Stimulated activated CD4-positive, alpha-beta T cell treated with anti-CD3 and anti-CD28 coated beads, Interleukin-1b, Interleukin-23, amount 100 ng/mL, for 1 hour (primary cell): ENCODE data around the gene ABCA2.
A peak's percentile ranks its signal among the peaks of the same experiment; 100 is the strongest.

Source experiments
- DNase-seq, 2 donors: peaks; one replicate each; pipeline ENCODE4 v3.0.0-alpha.2; 2020; ENCODE audit warnings: low read depth in 2 of 2

The ABCA2 gene, protein sequence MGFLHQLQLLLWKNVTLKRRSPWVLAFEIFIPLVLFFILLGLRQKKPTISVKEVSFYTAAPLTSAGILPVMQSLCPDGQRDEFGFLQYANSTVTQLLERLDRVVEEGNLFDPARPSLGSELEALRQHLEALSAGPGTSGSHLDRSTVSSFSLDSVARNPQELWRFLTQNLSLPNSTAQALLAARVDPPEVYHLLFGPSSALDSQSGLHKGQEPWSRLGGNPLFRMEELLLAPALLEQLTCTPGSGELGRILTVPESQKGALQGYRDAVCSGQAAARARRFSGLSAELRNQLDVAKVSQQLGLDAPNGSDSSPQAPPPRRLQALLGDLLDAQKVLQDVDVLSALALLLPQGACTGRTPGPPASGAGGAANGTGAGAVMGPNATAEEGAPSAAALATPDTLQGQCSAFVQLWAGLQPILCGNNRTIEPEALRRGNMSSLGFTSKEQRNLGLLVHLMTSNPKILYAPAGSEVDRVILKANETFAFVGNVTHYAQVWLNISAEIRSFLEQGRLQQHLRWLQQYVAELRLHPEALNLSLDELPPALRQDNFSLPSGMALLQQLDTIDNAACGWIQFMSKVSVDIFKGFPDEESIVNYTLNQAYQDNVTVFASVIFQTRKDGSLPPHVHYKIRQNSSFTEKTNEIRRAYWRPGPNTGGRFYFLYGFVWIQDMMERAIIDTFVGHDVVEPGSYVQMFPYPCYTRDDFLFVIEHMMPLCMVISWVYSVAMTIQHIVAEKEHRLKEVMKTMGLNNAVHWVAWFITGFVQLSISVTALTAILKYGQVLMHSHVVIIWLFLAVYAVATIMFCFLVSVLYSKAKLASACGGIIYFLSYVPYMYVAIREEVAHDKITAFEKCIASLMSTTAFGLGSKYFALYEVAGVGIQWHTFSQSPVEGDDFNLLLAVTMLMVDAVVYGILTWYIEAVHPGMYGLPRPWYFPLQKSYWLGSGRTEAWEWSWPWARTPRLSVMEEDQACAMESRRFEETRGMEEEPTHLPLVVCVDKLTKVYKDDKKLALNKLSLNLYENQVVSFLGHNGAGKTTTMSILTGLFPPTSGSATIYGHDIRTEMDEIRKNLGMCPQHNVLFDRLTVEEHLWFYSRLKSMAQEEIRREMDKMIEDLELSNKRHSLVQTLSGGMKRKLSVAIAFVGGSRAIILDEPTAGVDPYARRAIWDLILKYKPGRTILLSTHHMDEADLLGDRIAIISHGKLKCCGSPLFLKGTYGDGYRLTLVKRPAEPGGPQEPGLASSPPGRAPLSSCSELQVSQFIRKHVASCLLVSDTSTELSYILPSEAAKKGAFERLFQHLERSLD (N-terminal part only)

DNA sequence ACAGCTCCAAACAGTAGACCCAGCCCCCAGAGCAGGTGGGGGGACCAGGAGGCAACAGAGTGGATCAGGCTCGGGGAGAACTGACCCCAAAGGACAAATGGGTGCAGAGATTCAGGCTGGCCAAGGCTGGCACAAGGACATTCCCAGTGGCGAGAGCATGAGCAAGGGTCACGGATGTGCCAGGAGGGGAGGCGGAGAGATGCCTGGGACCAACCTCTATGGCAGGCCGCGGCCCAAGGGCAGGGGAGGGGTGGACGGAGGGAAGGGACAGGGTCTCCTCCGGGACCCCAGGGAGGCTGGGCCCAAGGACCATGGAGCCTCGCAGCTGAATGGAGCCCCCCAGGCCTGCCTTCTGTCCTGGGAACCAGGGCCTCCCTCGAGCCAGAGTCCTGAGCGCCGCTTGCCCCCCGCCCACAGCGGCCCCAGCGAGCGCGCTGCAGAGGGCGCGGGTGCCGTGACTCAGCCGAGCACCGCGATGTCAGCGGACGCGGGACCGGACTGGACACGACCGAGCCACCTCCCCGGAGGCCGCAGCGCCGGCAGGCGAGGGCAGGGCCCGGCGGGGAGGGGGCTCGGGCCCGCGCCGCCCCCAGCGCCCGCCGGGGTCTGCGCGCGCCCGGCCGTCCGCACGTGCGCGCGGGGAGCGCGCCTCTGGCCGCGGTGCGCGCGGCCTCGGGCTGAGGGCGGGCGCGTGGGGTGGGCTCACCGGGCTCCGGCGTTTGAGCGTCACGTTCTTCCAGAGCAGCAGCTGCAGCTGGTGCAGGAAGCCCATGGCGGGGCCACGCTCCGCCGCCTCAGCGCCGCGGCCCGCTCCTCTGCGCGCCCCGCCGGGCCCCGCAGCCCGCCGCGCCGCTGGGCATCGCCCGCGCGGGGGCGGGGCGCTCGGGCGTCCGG is at the start of gene ABCA2:
TSS of gene ABCA2 (minus strand) at position 869 of the 894 bp plus-strand sequence. CDS start at position 772, 97 bp downstream.
- DNase-seq = no peak

- no peak for DNase-seq
Observed at GRCh38 chr9:137077010-137077747, 49.1 kb upstream of the ABCA2 start, which contains the start of gene UAP1L1. Gene UAP1L1, plus strand, starts transcription at chr9:137077517. Its CDS starts 16 bp downstream, at chr9:137077533.

DNA sequence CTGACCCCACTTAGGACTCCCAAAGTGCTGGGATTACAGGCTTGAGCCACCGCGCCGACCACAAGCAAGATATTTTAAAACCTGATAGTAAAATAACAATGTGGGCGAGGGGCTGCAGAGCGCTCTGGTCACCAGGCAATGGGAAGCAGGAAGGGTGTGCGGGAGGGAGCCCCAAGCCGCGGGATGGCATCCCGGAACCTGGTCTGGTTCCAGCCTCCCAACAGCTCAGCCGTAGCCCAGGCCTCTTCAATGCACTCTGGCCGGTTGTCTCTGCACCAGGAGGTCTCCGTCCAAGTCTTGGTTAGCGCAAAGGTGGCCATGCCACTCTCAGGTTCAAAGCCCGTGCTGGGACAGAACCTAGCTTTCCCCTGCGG is 48.6 kb upstream of the ABCA2 start:
- DNase-seq = no peak

DNA sequence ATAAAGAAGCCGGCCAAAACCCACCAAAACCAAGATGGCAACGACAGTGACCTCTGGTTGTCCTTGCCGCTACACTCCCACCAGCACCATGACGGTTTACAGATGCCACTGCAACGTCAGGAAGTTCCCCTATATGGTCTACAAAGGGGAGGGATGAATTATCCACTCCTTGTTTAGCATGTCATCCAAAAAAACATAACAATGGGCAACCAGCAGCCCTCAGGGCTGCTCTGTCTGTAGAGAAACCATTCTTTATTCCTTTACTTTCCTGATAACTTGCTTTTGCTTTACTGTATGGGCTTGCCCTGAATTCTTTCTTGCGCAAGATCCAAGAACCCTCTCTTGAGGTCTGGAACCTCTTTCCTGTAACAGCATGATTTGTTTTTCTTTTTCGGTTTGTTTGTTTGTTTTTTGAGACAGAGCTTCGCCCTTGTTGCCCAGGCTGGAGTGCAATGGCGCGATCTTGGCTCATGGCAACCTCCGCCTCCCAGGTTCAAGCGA is 47.3 kb upstream of the ABCA2 start:
- no peak for DNase-seq

- DNase-seq = no peak
Observed at GRCh38 chr9:137074657-137075274, 46.7 kb upstream of the ABCA2 start.

- no peak for DNase-seq
Observed at GRCh38 chr9:137073992-137074399, 46.0 kb upstream of the ABCA2 start.

DNA sequence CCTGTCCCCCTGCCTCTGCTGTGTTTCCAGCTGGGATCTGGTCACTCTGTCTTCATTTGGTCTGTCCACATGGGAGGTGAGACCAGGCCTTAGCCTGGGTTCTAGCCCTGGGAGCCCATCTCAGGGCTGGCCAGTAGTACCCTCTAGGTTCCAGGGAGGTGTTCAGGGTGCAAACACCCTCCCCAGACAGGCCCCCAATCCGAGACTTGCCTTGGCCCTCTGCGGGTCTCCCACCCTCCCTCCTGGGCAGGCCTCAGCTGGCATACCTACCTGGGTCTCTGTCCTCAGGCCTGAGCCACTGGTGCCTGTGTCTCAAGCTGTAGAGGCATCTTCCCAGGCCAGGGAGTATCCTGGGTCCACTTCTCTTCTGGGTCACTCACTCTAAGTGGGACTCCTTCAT is 43.2 kb upstream of the ABCA2 start:
- no peak for DNase-seq

GRCh38 chr9:137070906-137071275 is 42.9 kb upstream of the ABCA2 start:
- DNase-seq = no peak

DNA sequence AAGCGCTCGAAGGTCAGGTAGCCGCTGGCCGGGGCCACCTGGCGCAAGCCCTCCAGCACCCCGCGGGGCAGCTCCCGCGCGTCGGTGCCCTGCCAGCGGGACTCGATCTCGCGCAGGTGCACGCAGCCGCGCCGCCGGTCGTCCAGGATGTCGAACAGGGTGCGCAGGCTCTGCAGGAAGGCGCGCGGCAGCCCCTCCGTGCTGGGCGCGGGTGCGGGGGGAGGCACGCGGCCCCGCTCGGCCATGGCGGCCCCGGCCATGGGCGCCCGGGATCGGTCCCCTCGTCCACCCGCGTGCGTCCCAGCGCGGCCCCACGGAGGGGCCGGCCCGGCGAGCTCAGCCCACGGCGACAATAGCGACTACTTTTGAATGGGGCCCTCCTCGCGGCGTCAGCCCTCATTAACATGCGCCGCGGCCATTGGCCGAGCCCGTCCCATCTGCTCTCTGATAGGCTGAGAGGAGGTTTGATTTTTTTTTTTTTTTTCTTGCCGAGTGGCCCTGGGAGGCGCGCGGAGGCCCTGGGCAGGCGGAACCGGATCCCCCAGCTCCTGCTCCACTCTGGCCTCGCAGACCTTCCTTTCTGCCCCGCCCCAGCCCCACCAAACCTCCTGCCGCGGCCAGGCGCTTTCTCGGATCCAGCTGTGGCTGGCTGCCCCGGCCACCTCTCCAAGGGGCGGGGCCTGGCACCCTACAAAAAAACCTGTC is 42.3 kb upstream of the ABCA2 start, which contains the start of gene SAPCD2:
TSS of gene SAPCD2 (minus strand) at position 357 of the 705 bp plus-strand sequence. CDS start at position 260, 97 bp downstream.
- DNase-seq = peak; percentile 55 to 64

GRCh38 chr9:137069508-137070091 is 41.6 kb upstream of the ABCA2 start:
- no peak for DNase-seq

GRCh38 chr9:137068539-137069507 is 40.8 kb upstream of the ABCA2 start:
- no peak for DNase-seq

- DNase-seq = peak; percentile 75 to 81
Observed at GRCh38 chr9:137067860-137068538, 40.0 kb upstream of the ABCA2 start.

- DNase-seq = no peak
Observed at GRCh38 chr9:137066096-137066861, 38.2 kb upstream of the ABCA2 start.

DNA sequence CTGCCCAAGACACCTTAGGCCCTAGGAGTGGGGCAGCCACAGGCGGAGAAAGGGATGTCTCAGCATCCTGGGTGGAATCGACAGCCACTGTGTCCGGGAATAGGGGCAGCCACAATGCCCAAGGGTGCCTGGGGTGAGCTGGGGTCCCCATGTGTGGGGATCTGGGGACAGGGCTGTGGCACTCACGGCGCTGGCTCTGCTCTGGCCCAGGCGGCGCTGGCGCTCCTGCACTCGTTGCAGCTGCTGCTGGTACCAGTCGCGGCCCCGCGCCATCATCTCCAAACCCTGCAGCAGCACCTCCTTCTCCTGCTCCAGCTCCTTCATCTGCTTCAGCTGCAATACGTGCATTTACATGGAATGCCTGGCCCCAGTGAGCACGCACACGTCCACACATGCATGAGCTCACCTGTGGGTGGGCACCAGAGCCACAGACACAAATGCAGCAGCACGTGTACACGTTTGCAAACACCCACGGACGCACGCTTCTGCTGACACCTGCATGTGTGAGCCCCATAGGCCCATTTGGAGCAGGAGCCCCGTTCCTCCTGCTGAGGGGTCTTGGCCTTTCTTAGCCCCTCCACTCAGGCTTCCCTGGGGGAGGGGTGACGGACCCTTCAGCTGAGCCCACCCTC is 37.4 kb upstream of the ABCA2 start:
- DNase-seq = no peak

DNA sequence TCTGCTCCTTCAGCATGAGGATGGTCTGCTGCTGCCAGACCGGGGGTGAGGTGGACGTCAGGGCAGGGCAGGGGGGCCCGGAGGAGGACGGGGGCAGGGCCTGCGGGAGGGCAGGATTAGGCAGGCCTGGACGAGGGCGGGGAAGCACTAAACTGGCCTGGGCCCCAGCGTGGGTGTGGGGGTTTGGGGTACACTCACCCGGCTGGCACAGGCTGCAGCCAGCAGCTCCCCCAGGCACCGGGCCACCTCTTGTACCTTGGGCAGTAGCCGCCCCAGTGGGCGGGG is 36.8 kb upstream of the ABCA2 start:
- DNase-seq = no peak
